ENCODE data around the gene GGNBP2.
"Not testable (repeated sequence)": the region's sequence is repeated elsewhere in the genome, so short reads cannot be mapped to it uniquely, and the experiment has no call there.

GGNBP2 gene

DNA sequence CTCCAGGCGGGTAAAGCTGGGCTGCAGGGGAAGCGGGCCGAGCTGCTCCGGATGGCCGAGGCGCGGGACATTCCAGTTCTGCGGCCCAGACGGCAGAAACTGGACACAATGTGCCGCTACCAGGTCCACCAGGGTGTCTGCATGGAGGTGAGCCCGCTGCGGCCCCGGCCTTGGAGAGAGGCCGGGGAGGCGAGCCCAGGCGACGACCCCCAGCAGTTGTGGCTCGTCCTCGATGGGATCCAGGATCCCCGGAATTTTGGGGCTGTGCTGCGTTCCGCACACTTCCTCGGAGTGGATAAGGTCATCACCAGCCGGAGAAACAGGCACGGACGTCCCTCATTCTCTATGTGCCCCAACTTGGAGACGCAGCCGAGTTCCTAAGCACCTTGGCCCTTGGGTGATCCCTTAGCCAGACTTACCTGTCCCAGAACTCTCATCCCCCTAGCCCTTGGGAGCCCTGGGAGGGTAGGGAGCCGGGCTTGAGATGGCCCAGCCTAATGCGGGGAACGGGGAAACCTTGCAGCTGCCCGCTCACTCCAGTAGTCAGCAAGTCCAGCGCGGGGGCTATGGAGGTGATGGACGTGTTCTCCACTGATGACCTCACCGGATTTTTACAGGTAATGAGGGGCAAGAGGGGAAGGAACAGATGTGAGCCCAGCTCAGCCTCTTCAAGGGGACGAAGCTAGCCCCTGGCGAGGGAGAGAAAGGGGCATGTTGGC, 57.5 kb downstream of the GGNBP2 start:
- DNase-seq = no peak

DNA sequence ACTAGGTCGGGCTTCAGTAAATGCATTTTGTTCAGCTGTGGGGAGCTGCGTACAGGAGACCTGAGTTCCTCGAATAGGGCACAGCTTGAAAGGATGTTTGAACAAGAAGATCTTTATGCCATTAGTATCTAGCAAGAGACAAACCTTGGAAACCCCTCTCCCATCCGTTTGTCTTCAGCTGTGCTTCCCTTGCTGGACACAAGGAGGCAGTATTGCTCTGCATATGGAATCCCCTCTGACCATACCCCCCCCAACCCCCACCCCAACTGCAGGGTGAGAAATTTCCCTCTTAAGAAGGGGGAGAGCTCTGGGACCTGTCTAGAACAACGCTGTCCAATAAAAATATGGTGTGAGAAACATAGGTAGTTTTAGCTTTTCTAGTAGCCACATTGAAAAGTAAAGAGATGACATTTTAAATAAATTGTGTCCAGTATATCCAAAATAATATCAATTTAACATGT, 58.2 kb downstream of the GGNBP2 start:
- DNase-seq = peak; percentile 63

DNA sequence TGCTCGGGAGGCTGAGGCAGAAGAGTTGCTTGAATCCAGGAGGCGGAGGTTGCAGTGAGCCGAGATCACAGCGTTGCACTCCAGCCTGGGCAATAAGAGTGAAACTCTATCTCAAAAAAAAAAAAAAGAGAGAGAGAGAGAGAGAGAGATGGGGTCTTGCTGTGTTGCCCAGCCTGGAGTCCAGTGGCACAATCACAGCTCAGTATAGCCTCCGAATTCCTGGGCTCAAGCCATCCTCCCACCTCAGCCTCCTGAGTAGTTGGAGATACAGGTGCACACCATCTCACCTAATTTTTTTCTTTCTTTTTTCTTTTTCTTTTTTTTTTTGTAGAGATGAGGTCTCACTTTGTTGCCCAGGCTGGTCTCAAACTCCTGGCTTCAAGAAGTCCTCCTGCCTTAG, 60.3 kb downstream of the GGNBP2 start:
- not testable (repeated sequence) for DNase-seq

DNA sequence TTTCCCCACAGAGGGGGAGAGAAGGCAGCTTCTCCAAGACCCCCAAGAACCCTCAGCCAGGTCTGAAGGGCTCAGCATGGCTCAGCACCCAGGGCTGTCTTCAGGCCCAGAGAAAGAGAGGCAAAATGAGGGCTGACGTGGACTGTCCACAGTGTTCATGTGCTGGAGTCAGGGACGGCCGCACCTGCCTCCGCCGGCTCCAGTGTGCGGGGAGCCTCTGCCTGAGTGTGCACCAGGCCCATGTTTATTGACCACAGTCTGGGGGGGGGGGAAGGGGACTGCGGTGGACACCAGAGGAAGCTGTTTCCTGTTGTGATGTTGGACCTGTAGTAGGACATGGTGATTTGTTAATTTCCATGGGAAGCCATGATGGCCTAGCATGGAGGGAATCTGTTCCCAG, 63.6 kb downstream of the GGNBP2 start:
- no peak for DNase-seq

DNA sequence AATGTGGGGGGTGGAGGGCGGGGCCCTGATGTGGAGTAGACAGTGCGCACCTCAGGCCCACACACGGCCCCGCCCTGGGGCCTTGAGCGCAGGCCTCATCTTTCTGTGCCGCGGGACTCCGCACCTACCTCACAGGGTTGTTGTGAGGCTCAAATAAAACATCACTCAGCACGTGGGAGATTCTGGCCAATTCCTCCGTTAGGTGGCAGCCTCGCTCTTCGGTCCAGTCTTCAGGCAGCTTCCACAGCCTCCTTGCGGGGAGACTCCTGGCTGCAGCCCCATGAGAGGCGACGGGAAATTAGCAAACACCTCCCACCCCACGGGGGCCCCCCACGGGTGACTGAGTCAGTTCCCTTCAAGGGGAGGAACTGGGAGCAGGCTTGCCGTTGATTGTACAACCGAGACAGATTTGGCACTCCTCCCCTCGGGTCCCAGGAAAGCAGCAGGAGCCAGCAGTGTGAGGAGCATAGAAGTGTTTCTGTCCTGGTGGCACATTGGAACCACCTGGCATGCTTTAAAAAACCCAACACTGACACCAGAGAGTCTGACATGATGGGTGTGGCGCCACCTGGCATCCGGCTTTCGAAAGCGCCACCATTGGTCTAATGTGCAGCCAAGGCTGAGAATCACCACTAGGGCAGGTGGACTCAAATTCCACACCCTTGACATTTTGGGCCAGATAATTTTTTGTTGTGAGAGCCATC, 64.2 kb downstream of the GGNBP2 start:
- no peak for DNase-seq

DNA sequence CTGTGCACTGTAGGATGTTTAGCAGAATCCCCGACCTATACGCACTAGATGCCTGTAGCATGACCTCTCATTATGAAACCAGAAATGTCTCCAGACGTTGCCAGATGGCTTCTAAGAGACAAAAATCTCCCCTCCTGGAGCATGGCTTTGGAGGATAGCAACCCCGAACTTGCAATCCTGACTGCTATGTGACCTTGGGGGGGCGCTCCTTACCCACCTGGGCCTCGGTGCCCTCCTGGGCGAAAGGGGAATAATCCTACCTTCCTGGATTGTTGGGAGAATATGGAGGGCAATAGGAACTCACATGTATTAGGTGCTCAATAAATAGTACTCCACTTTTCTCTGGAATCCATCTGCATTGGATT, 64.8 kb downstream of the GGNBP2 start:
- no peak for DNase-seq

DNA sequence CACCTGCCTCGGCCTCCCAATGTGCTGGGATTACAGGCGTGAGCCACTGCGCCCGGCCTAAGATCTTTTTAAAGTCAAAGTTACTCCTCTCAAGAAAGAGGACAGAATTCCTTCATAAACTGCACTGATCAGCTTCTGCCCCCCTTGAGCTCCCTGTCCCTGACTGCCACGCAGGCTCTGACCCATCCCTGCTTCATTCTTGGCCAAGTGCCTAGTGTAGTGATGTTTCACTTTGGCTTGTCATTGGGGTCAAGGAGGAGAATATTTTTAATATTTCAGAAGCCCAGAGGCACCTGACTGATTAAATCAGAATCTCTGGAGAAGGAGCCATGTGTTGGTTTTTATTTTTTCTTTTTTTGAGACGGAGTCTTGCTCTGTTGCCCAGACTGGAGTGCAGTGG, 65.8 kb downstream of the GGNBP2 start:
- DNase-seq = no peak

DNA sequence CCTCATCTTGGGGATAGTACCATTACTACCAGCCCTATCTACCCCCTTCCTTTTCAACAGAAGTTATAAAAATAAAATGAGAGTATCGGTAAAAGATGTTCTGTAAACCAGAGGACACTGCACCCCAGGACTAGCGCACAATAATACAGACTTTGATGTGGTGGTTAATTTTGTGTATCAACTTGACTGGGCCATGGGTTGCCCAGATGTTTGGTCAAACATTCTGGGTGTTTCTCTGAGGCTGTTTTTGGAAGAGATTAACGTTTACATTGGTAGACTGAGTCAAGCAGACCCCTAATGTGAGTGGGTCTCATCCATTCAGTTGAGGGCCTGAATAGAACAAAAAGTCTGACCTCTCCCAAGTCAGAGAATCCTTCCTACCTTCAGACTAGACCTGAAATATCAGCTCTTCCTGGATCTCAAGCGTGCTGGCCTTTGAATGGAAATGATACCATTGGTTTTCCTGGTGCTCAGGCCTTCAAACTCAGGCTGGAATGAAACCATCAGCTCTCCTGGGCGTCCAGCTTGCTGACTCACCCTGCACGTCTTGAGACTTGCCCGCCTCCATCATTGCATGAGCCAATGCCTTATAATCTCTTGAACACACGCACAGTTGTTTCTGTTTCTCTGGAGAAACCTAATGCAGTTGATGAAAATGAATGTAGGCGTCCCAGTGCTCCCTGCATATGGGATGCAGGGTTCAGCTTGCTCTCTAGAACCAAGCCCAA, 66.8 kb downstream of the GGNBP2 start:
- DNase-seq = no peak

DNA sequence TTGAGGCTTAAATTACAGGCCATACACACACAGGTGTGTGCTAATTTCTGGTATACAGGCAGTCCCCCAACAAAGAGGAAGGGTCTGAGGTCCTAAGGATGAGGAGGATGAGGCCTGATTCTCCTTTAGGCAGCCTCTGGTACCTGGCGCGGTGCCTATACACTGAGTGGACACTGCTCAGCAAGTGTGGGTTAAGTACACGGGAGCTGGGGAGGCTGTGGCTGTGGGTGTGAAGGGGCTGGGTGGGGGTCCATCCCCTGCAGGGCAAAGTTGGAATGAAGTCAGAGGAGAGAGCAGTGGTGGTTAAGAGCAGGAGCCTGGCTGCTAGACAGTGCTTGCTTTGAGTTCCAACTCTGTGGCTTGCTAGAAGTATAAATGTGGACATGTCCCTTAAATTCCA, 67.6 kb downstream of the GGNBP2 start:
- no peak for DNase-seq

DNA sequence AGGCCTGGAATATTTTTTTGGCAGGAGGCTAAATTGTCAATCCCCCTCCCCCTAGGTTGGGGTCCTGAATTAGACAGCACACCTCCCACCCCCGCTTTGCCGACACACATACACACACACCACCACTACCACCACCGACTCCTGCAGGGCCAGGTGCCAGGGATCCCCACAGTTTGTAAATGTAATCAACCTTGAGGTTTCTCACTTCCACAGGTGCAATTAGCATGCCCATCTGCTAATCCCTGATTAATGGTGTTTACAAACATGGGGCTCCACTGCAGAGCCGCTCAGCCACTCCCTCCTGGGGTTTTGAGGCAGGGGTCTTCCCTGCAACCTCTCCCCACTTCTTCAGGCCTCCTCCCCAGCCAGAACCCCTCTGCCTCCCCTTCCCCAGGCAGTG, 68.4 kb downstream of the GGNBP2 start:
- no peak for DNase-seq

DNA sequence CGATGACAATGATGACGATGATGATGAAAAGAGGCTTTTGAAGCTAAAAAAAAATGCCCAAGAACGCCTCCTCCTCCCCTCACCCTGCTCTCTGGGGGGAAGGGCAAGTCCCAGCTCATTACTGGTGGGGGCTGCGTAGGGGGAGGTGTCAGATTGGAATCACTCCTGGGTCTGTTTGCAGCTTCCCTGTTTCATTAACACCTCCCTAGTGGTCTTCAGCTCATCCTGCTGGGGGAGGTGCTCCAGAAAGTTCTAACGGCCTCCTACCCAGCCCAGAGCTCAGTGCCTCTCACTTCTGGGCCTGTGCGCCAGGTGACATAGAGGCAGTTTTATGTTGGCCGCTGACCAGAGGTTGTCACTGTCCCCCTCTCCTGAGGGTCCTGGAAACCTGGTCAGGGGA, 69.4 kb downstream of the GGNBP2 start:
- DNase-seq = no peak

DNA sequence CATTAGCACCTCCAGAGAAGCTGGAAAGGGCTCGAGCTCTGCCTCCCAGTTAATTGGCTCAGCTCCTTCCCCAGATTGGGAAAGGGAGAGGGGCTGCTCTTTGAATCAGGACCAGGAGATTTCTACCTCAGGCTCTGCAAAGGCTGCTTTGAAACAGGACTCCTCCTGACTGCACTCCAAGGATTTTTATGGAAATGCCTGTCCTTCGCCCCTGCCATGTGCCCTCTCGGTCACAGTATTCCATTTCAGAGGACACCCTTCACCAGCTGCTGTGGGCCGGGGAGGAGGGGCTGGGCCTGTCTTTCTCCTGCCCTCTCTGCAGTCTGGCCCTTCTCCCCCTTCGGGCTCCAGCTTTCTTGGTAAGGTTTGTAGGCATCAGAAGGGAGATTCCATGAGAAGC, 70.2 kb downstream of the GGNBP2 start:
- no peak for DNase-seq

DNA sequence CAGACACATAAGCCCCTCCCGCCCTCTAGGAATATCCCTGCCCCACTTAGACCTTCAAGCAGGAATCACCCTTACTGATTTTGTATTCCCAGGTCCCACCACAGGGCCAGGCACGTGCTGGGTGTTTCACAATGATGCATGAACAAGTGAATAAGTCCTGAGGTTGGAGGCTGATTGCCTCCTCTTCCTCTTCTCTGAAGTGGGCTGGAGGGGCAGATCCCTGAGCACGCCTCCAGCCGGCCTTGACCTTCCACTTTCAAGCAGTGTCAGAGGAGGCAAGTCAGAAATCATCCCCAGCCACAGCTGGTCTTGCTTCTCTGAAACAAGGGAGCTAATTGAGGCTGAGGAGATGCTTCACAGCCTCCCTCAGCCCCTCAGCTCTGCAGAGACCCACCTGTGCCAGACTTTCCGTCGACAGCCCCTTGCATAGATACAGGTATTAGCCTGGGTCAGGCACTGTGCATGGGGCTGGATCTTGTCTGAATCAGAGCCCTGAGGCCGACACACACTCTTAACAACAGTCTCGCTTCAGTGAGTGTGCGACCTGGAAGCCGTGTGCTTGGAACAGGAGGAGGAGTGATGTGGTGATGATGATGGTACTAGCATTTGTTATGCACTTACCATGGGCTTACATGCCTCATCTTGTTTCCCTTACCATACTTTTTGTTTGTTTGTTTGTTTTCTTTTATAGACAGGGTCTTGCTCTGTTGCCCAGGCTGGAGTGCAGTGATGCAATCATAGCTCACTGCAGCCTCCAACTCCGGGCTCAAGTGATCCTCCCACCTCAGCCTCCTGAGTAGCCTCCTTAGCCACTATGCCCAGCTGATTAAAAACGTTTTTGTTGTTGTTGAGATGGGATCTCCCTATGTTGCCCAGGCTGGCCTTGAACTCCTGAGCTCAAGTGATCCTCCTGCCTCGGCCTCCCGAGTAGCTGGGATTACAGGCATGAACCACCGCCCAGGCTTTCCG, 71.6 kb downstream of the GGNBP2 start:
- DNase-seq = no peak

DNA sequence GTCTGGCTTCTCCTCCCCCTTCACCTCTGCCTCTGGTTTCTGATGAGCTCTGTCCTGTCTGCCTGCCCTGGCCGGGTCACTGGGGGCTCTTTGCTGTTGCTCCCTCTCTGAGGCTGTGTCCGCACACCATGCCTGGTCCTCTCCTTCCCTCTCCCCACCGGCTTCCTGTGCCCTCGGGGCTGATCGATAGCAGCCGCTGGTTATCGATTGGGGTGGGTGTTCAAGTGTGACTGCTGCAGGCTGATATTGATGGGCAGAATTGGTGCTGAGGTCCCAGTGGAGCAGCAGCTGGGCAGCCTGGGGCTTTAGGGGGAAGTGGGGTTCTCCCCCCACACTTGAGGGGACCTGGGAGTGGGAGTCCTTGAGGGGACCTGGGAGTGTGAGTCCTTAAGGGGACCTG, 73.1 kb downstream of the GGNBP2 start:
- DNase-seq = no peak

DNA sequence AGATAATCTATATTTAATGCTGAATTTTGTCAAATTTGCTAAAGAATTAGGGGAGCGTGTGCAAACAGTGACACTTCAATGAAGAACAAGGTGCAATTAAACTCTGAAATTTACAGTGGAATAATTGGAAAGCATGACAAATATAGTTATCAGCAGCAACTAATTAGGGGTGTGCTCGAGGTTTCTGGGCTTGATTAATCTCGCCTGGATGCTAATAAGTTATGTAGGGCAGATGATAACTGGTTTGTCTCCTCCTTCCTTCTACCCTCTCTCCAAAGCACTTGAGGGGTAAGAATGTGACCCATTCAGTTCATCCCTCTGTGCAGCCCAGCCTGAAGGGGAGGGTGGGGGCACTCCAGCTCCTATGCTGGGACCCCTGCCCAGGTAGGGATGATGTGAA, 78.6 kb downstream of the GGNBP2 start:
- DNase-seq = no peak

DNA sequence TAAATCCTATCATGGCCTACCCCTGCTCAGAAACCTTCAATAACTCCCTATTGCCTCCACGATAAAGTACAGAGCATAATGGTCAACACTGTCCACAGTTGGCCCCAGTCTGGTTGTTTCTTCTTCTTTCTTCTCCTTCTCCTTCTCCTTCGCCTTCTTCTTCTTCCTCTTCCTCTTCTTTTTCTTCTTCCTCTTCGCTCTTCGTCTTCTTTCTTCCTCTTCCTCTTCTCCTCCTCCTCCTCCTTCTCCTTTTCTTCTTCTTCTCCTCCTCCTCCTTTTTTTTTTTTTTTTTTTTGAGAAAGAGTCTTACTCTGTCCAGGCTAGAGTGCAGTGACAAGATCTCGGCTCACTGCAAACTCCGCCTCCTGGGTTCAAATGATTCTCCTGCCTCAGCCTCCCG, 80.5 kb downstream of the GGNBP2 start:
- no peak for DNase-seq

DNA sequence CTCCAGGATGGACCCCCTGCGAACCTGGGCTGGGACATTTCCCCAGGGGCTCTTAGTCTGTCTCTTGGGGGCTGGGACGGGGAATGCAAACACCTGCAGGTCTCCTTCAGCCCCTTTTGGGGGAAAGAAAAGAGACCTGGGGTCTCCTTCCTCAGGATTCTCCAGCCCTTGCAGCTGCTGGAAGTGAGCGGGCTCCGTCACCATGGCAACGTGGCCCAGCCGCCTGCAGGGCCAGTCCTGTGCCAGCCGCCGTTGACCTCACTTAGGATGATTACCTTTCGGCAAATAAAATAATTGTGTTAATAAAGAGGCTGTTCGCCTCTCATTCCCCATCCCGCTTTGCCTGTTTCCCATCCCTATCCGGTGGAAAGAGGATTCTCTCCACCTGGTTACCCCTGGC, 82.4 kb downstream of the GGNBP2 start:
- no peak for DNase-seq

DNA sequence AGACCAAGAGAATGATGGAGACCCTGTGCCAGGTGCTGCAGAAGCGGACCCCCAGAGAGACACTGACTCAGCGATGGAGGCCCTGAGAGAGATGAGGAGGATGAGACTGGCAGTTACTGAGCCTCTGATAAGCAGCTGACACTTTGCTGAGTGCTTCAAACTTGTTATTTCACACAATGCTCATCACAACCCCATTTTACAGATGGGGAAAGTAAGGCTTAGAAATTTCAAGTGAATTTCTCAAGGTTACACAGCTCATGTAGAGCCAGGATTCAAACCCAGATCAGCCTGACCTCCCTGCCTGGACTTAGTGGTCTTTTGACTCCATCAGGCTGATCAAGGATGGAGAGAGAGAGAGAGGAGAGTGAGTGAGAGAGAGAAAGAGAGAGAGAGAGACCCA, 83.9 kb downstream of the GGNBP2 start:
- DNase-seq = no peak

DNA sequence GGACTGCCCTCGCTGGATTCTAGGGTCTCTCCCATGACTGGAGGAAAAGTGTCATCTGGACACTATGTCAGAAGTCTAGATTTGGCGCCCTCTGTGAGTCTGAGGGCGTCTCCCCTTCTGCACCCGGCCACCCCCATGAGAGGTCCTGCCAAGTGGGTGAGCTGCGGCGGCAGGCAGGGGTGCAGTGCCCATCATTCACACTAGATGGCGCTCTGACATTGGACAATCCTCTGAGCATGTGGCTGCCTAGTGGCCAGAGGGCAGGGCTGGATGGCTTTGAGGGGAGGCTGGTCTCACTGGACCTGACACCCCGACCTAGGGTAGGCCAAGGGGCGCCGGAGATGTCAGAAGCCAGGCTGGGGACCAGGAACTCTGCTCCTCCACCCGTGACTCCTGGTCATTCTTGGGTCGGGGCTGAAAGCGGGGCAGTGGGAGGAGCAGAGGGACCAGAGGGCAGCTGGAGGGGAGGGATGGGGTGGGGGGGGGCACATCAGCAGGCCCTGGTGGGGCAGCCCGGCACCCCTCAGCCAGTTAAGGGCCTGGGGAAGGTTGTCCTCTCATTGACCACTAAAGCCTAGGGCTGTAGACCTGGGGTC, 84.6 kb downstream of the GGNBP2 start:
- DNase-seq = peak; percentile 78

DNA sequence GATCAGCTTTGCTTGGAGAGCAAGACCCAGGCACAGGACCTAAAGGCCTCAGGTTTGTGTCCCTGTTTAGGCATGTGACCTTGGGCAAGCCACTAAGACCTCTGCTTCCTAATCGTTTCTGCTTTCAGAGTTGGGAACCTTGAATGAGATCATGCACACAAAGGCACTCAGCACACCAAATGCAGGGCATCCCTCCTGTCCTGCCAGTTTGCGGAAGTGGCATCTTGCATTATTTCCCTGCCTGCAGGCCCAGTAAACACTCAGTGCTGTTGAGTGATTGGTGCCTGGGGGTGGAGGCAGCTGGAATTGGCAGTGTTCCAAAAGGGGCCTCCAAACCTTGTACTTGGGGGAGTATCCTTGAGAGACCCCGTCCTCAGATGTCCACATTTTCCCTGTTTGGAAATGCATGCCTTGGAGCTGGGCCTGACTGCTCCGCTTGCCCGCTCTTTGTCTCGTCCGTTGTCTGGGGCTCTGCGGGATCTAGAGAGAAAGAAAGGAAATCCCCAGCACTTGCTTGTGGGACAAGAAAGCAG, 85.3 kb downstream of the GGNBP2 start:
- DNase-seq = no peak

DNA sequence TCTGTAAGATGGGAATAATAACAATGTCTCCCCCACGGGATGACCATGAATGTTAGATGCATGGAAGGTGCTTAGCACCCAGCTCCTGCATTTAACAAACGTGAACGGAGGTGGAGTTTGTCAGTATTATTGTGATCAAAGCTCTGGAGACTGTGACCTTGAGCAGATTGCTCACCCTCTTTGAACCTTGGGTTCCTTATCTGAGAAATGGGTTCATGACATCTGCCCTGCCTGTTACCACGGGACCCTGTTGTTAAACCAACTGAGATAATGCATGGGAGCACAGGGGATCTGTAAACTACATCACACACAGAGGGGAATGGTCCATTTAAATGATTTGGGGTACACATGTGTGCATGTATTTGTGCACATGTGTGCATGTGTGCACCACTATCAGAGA, 86.3 kb downstream of the GGNBP2 start:
- no peak for DNase-seq
